ENCODE measurements around the gene GRIP2.

DNA sequence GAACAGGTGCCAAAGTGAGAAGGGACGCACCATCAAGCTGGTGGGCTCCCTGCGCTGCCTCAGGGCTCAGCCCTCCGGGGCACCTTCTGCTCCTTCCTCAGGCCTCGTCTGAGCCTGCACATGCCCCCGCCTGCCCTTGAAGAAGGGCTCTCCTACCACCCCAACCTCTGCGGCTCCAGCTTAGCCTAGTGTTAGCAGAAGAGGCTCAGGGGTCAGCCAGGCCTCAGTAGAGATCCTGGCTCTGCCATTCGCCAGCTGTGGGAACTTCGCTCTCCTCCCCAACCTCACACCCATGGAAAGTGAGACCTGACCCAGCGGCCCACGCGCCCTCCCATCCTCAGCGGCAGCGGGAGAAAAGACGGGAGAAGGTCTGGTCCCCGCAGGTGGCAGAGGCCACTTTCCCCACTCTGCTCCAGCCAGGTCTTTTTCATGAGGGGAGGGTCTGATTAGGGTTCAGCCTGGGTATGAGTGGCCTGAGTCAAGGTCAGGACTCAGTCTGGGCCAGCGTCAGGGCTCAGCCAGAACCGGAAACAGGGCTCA is 8.2 kb downstream of the GRIP2 start:
- TF ChIP-seq POLR2AphosphoS5 (IDR thresholded peaks at IDR 0.05; ENCODE audit: low read depth, low read length) = no peak
- TF ChIP-seq, protein P1, sequence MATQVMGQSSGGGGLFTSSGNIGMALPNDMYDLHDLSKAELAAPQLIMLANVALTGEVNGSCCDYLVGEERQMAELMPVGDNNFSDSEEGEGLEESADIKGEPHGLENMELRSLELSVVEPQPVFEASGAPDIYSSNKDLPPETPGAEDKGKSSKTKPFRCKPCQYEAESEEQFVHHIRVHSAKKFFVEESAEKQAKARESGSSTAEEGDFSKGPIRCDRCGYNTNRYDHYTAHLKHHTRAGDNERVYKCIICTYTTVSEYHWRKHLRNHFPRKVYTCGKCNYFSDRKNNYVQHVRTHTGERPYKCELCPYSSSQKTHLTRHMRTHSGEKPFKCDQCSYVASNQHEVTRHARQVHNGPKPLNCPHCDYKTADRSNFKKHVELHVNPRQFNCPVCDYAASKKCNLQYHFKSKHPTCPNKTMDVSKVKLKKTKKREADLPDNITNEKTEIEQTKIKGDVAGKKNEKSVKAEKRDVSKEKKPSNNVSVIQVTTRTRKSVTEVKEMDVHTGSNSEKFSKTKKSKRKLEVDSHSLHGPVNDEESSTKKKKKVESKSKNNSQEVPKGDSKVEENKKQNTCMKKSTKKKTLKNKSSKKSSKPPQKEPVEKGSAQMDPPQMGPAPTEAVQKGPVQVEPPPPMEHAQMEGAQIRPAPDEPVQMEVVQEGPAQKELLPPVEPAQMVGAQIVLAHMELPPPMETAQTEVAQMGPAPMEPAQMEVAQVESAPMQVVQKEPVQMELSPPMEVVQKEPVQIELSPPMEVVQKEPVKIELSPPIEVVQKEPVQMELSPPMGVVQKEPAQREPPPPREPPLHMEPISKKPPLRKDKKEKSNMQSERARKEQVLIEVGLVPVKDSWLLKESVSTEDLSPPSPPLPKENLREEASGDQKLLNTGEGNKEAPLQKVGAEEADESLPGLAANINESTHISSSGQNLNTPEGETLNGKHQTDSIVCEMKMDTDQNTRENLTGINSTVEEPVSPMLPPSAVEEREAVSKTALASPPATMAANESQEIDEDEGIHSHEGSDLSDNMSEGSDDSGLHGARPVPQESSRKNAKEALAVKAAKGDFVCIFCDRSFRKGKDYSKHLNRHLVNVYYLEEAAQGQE (IDR thresholded peaks at IDR 0.05; ENCODE audit: insufficient read depth in 1 of 2, low read depth in 2 of 2, low read length in 2 of 2) = no peak
- TF ChIP-seq TAF1 (IDR thresholded peaks at IDR 0.05; ENCODE audit: borderline replicate concordance, insufficient read depth, low read length) = no peak
- TF ChIP-seq SIN3A (IDR thresholded peaks at IDR 0.05; ENCODE audit: borderline replicate concordance, insufficient read depth, low read length) = no peak

All from PFSK-1 (cell line).